ENCODE results near the gene FOXP1.

FOXP1 gene

GRCh38 chr3:71087143-71088018, 496.1 kb downstream of the FOXP1 start:
- DNase-seq, result no peak

GRCh38 chr3:71086777-71087142, 496.8 kb downstream of the FOXP1 start:
- DNase-seq, result no peak

- DNase-seq, result no peak
Measured at GRCh38 chr3:71083726-71084131, 499.8 kb downstream of the FOXP1 start.

GRCh38 chr3:71082833-71083232, 500.7 kb downstream of the FOXP1 start:
- no peak for DNase-seq

GRCh38 chr3:71080517-71081083, 502.9 kb downstream of the FOXP1 start:
- no peak for DNase-seq

GRCh38 chr3:71078723-71079525, 504.6 kb downstream of the FOXP1 start:
- no peak for DNase-seq

- DNase-seq, result no peak
Measured at GRCh38 chr3:71078199-71078598, 505.3 kb downstream of the FOXP1 start.

GRCh38 chr3:71077070-71077469, 506.5 kb downstream of the FOXP1 start:
- no peak for DNase-seq

GRCh38 chr3:71076361-71077002, 507.0 kb downstream of the FOXP1 start:
- no peak for DNase-seq

- DNase-seq, result no peak
Measured at GRCh38 chr3:71075494-71075893, 508.0 kb downstream of the FOXP1 start.

- no peak for DNase-seq
Measured at GRCh38 chr3:71074423-71074822, 509.1 kb downstream of the FOXP1 start.

- DNase-seq, result no peak
Measured at GRCh38 chr3:71072986-71073385, 510.5 kb downstream of the FOXP1 start.

- no peak for DNase-seq
Measured at GRCh38 chr3:71072287-71072686, 511.2 kb downstream of the FOXP1 start.

GRCh38 chr3:71070497-71071463, 512.7 kb downstream of the FOXP1 start:
- no peak for DNase-seq

GRCh38 chr3:71069797-71070196, 513.7 kb downstream of the FOXP1 start:
- peak; percentile 48 for DNase-seq

- DNase-seq, result no peak
Measured at GRCh38 chr3:71067977-71068654, 515.4 kb downstream of the FOXP1 start.

GRCh38 chr3:71066849-71067261, 516.7 kb downstream of the FOXP1 start:
- no peak for DNase-seq

- DNase-seq, result no peak
Measured at GRCh38 chr3:71066356-71066755, 517.2 kb downstream of the FOXP1 start.

GRCh38 chr3:71065764-71066013, 517.8 kb downstream of the FOXP1 start:
- no peak for DNase-seq

GRCh38 chr3:71064956-71065763, 518.4 kb downstream of the FOXP1 start:
- DNase-seq, result peak; percentile 67

Measured in effector CD8-positive, alpha-beta T cell (primary cell).